Neutrophil (primary cell): ENCODE results near the gene IL36G.
"Not testable (repeated sequence)": the region's sequence is repeated elsewhere in the genome, so short reads cannot be mapped to it uniquely, and the experiment has no call there.

Experiments
- H3K27ac ChIP-seq: fragments of 200-600 bp; sonication (generic); 2 replicates; pipeline ENCODE4 v1.5.1; 2016; ENCODE audit warnings: mild to moderate bottlenecking, moderate library complexity
- H3K27me3 ChIP-seq: fragments of 200-600 bp; sonication (generic); 2 replicates; pipeline ENCODE4 v1.6.0; 2016; ENCODE audit warnings: mild to moderate bottlenecking
- H3K36me3 ChIP-seq: fragments of 200-600 bp; sonication (generic); 2 replicates; pipeline ENCODE4 v1.5.1; 2017
- H3K4me1 ChIP-seq, 2 experiments: fragments of 200-600 bp in 1 of 2; sonication (generic) in 1 of 2; 1 replicate in 1 of 2; 2 replicates in 1 of 2; pipeline versions ENCODE4 v1.5.1 to v1.6.1; 2013 to 2016; ENCODE audit warnings: low read depth in 1 of 2, low read length in 1 of 2, mild to moderate bottlenecking in 1 of 2, moderate library complexity in 1 of 2; ENCODE audit not compliant: control insufficient read depth in 1 of 2, insufficient read depth in 1 of 2
- H3K4me3 ChIP-seq, 2 experiments: fragments of 200-600 bp in 1 of 2; sonication (generic) in 1 of 2; 1 replicate in 1 of 2; 2 replicates in 1 of 2; pipeline ENCODE4 v1.5.1; 2013 to 2016; ENCODE audit warnings: low read depth in 1 of 2, low read length in 1 of 2, mild to moderate bottlenecking in 1 of 2, moderate library complexity in 1 of 2
- H3K9me3 ChIP-seq: fragments of 200-600 bp; sonication (generic); 2 replicates; pipeline ENCODE4 v1.5.1; 2016
- CTCF ChIP-seq: fragments of 200-600 bp; sonication (generic); IDR thresholded peaks from 2 replicates; pipeline ENCODE4 v1.5.1; 2016; ENCODE audit warnings: antibody characterized with exemption

The IL36G gene

DNA sequence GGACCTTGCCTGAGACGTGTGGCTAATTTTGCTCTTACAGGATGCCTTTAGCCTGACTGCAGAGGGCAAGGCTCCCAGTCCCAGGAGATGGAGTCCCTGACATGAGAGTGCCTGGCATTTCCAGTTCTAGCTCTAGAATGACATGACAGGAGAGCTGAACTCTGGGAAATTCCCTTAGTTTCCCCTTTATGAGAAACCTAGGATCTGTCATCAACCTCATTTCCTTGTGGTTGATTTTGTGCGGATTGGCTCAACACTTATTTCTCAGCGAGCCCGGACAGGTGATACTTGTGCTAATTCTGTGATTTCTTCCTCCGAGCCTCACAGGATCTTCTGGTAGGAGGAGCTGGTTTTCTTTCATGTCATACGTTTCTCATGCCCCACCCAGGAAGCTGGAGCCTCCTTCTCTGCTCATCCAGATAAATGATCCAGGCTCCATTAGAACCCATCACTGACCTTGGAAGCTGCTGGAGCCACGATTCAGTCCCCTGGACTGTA, at the start of gene IL36G:
TSS of gene IL36G (plus strand) at position 448 of the 498 bp plus-strand sequence. CDS start 633 bp downstream, outside the sequence.
- no peak for TF ChIP-seq CTCF
- peaks cover 6% of the 10 kb centered on the region for H3K27me3 ChIP-seq
- no peaks in the 10 kb centered on the region for H3K4me1 ChIP-seq
- no peaks in the 10 kb centered on the region for H3K9me3 ChIP-seq
- no peak within 1 kb of the TSS for H3K4me3 ChIP-seq
- no peaks in the 10 kb centered on the region for H3K36me3 ChIP-seq
- no peak within 1 kb of the TSS for H3K27ac ChIP-seq

- no peak overlapping the region for H3K4me3 ChIP-seq
- H3K4me1 ChIP-seq, result no peaks in the 10 kb centered on the region
- no peak for TF ChIP-seq CTCF
- no peaks in the 10 kb centered on the region for H3K27me3 ChIP-seq
- H3K36me3 ChIP-seq, result no peaks in the 10 kb centered on the region
- H3K27ac ChIP-seq, result no peak overlapping the region
- no peaks in the 10 kb centered on the region for H3K9me3 ChIP-seq
These were observed 44.5 kb upstream of the IL36G start for GRCh38 chr2:112933261-112933660.

DNA sequence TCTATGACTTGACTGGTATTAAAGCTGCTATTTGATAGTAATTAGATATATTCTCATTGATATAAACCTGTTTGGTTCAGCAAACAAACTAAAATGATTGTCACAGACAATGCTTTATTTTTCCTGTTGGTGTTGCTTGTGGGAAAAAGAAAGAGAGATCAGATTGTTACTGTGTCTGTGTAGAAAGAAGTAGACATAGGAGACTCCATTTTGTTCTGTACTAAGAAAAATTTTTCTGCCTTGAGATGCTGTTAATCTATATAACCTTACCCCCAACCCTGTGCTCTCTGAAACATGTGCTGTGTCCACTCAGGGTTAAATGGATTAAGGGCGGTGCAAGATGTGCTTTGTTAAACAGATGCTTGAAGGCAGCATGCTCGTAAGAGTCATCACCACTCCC, 43.7 kb upstream of the IL36G start:
- H3K9me3 ChIP-seq, H3K36me3 ChIP-seq, H3K4me1 ChIP-seq, H3K27me3 ChIP-seq, H3K27ac ChIP-seq, H3K4me3 ChIP-seq: not testable (repeated sequence)

DNA sequence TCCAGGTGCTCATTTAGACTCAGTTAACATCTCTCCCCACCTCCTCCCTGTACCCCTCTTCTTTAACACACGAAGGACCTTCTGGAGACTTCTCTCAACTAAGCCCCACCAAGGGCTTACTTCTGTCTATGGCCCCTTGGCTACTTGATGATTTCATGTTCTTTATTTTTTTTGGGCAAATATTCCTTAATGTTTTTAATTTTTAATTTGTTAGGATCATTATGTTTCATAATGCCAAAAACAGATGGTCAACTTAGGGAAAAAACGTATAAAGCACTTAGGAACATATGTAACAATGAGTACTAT, 40.9 kb upstream of the IL36G start:
- no peak for TF ChIP-seq CTCF
- no peak overlapping the region for H3K27ac ChIP-seq
- H3K4me1 ChIP-seq, result no peaks in the 10 kb centered on the region
- no peak overlapping the region for H3K4me3 ChIP-seq
- no peaks in the 10 kb centered on the region for H3K36me3 ChIP-seq
- no peaks in the 10 kb centered on the region for H3K9me3 ChIP-seq
- H3K27me3 ChIP-seq, result no peaks in the 10 kb centered on the region

- H3K36me3 ChIP-seq, result no peaks in the 10 kb centered on the region
- H3K27ac ChIP-seq, result no peak overlapping the region
- H3K4me3 ChIP-seq, result no peak overlapping the region
- no peaks in the 10 kb centered on the region for H3K4me1 ChIP-seq
- no peaks in the 10 kb centered on the region for H3K27me3 ChIP-seq
- no peaks in the 10 kb centered on the region for H3K9me3 ChIP-seq
- TF ChIP-seq CTCF, result no peak
These were observed 38.9 kb upstream of the IL36G start for GRCh38 chr2:112938904-112939303.

GRCh38 chr2:112939425-112939824, 38.4 kb upstream of the IL36G start:
- H3K9me3 ChIP-seq, result no peaks in the 10 kb centered on the region
- no peak overlapping the region for H3K27ac ChIP-seq
- H3K4me3 ChIP-seq, result no peak overlapping the region
- no peak for TF ChIP-seq CTCF
- no peaks in the 10 kb centered on the region for H3K4me1 ChIP-seq
- H3K36me3 ChIP-seq, result no peaks in the 10 kb centered on the region
- H3K27me3 ChIP-seq, result no peaks in the 10 kb centered on the region
